HepG2 (cell line): ENCODE results near the gene AHCTF1. TPM values are rescaled to one million over a fixed set of nuclear protein-coding genes. Genes with fewer than 3 reads are reported as not detected.

Source experiments
- ATAC-seq: fragments of 200-7000 bp; cut with Tn5 transposase; 3 replicates; pipeline ENCODE4 v1.9.1; 2020; ENCODE audit warnings: mild to moderate bottlenecking, moderate library complexity
- BruUV-seq: library from RNA; stranded (reverse); fragments of 400-500 nt; replicated peaks from 2 replicates; lab custom pipeline; 2021; lab: Mats Ljungman, UMichigan
- CTCF ChIA-PET: fragments of 300-600 bp; formaldehyde crosslinking; extraction: SDS; loops from one replicate; lab custom pipeline; 2021; ENCODE audit warnings: low total read pairs, inconsistent platforms, low intra/inter-chr PET ratio; lab: Yijun Ruan, JAX
- POLR2A ChIA-PET: fragments of 350-600 bp; sonication (Branson Sonifier 250); formaldehyde crosslinking; loops from one replicate; lab custom pipeline; 2020; ENCODE audit warnings: antibody characterized with exemption, inconsistent platforms; lab: Yijun Ruan, JAX
- DNase-seq: peaks from one replicate; pipeline ENCODE4 v3.0.0-alpha.2; 2015; ENCODE audit warnings: low spot score
- FAIRE-seq: peaks from 3 replicates; lab custom pipeline; 2011; peaks lifted over from hg19 to GRCh38; lab: Jason Lieb, UNC
- H2AFZ ChIP-seq: one replicate; pipeline ENCODE4 v1.6.1; 2011; ENCODE audit warnings: low read length, inconsistent platforms
- H3K27ac ChIP-seq: fragments of 300-600 bp; 3 replicates; pipeline ENCODE4 v1.8.0; 2011; ENCODE audit warnings: mixed run types, mild to moderate bottlenecking, mixed read lengths, low read length, inconsistent platforms; ENCODE audit not compliant: insufficient read depth; ENCODE audit errors: extremely low read length
- H3K27me3 ChIP-seq, 2 experiments: fragments of 200-600 bp in 1 of 2; 2 replicates in 1 of 2; 3 replicates in 1 of 2; pipeline versions ENCODE4 v1.6.0 to v1.8.0; 2011; ENCODE audit warnings: low read length in 2 of 2, mild to moderate bottlenecking in 2 of 2, moderate library complexity in 2 of 2, inconsistent platforms in 1 of 2; ENCODE audit not compliant: insufficient read depth in 2 of 2, control insufficient read depth in 1 of 2
- H3K36me3 ChIP-seq, 2 experiments: fragments of 200-600 bp in 1 of 2; replicated peaks in 1 of 2; 2 replicates in 1 of 2; 3 replicates in 1 of 2; pipeline versions ENCODE4 v1.5.1 to v1.8.0; 2011; ENCODE audit warnings: low read length in 2 of 2, inconsistent platforms in 1 of 2; ENCODE audit not compliant: insufficient read depth in 2 of 2, control insufficient read depth in 1 of 2
- H3K4me1 ChIP-seq: 2 replicates; pipeline ENCODE4 v1.5.1; 2012; ENCODE audit warnings: low read length, inconsistent platforms; ENCODE audit not compliant: insufficient read depth
- H3K4me2 ChIP-seq: 2 replicates; pipeline ENCODE4 v1.6.0; 2011; ENCODE audit warnings: low read depth, low read length, inconsistent platforms
- H3K4me3 ChIP-seq, 3 experiments: fragments of 200-600 bp in 1 of 3; sonication (generic), shearing (Covaris generic) in 1 of 3; replicated peaks in 1 of 3; 2 replicates each; pipeline ENCODE4 v1.5.1; 2011 to 2016; ENCODE audit warnings: low read length in 3 of 3, inconsistent platforms in 2 of 3, low read depth in 2 of 3, mild to moderate bottlenecking in 2 of 3, control low read depth in 1 of 3, mixed read lengths in 1 of 3; ENCODE audit not compliant: insufficient read depth in 1 of 3
- H3K79me2 ChIP-seq: one replicate; pipeline ENCODE4 v1.6.1; 2011; ENCODE audit warnings: low read length, inconsistent platforms; ENCODE audit not compliant: insufficient read depth
- H3K9ac ChIP-seq: 2 replicates; pipeline ENCODE4 v1.6.0; 2011; ENCODE audit warnings: mild to moderate bottlenecking, low read depth, low read length, inconsistent platforms; ENCODE audit not compliant: insufficient read depth
- H3K9me3 ChIP-seq: 2 replicates; pipeline ENCODE4 v1.5.1; 2012; ENCODE audit warnings: mild to moderate bottlenecking, low read length
- H4K20me1 ChIP-seq: 2 replicates; pipeline ENCODE4 v1.6.0; 2011; ENCODE audit warnings: inconsistent platforms, mild to moderate bottlenecking, low read length, moderate library complexity; ENCODE audit not compliant: insufficient read depth
- ATF7-NPFF ChIP-seq: sonication (generic); formaldehyde crosslinking; IDR thresholded peaks from 2 replicates; pipeline ENCODE4 v1.8.1; 2023; ENCODE audit warnings: mild to moderate bottlenecking, low read depth, missing genetic modification reagents, moderate library complexity
- CREM ChIP-seq, 2 experiments: sonication (generic) in 1 of 2; formaldehyde crosslinking in 1 of 2; IDR thresholded peaks; 2 replicates each; pipeline versions ENCODE4 v1.4.0 to v1.6.1; 2016 to 2020; ENCODE audit warnings: antibody characterized with exemption in 1 of 2, mild to moderate bottlenecking in 1 of 2, missing genetic modification reagents in 1 of 2
- KLF6 ChIP-seq: IDR thresholded peaks from 2 replicates; pipeline ENCODE4 v1.8.0; 2016; ENCODE audit warnings: missing biosample characterization, missing genetic modification reagents
- NFE2L2 ChIP-seq: fragments of 150-350 bp; IDR thresholded peaks from 2 replicates; pipeline ENCODE4 v1.6.1; 2014; ENCODE audit warnings: low read length
- WGBS: methylation state at CpG from one replicate; pipeline ENCODE4 v1.1.6; 2017; ENCODE audit warnings: low lambda C conversion rate; 5-methylcytosine and 5-hydroxymethylcytosine counted together
- in situ Hi-C: cut with HindIII; loops from 2 replicates; pipeline ENCODE4 v1.10.0; 2017; ENCODE audit warnings: low pct_unique_long_range_greater_than_20kb; ENCODE audit not compliant: extremely low pct_ligation_motif_present
- intact Hi-C: fragments of 100-400 bp; cut with micrococcal nuclease; formaldehyde crosslinking; loops from one replicate; pipeline ENCODE4 v1.10.0; 2022; ENCODE audit not compliant: unreplicated experiment
- polyA plus RNA-seq, 8 experiments: library from polyadenylated mRNA; depleted of rRNA in 3 of 8; stranded (reverse) in 7 of 8; unstranded in 1 of 8; fragments of >200 nt; fragmentation: Illumina TruSeq in 4 of 8; extraction: Trizol in 4 of 8; gene quantifications; 2 replicates each; pipeline versions ENCODE4 v1.2.1 to v1.2.3, GENCODE V29; 2011 to 2016; ENCODE audit warnings: low read depth in 4 of 8, missing spikeins in 1 of 8, mixed read lengths in 1 of 8; ENCODE audit not compliant: insufficient read depth in 1 of 8
- total RNA-seq, 5 experiments: library from RNA; depleted of rRNA; stranded (reverse); fragments of >200 nt; fragmentation: Illumina TruSeq; extraction: Trizol; gene quantifications; 2 replicates each; pipeline ENCODE4 v1.2.3, GENCODE V29; 2016; ENCODE audit warnings: low read depth in 1 of 5
- TF ChIP-seq, protein P1 (sequence below): sonication (generic); formaldehyde crosslinking; IDR thresholded peaks from 2 replicates; pipeline ENCODE4 v1.5.0; 2020; ENCODE audit warnings: mild to moderate bottlenecking, low read depth, missing genetic modification reagents, borderline replicate concordance
- TF ChIP-seq, protein P2 (sequence below): sonication (generic); formaldehyde crosslinking; conservative IDR thresholded peaks from 2 replicates; pipeline ENCODE4 v1.8.0; 2022; ENCODE audit warnings: low read depth, missing genetic modification reagents

AHCTF1 gene
- total and polyA plus RNA-seq, 2 of the 13 experiments (the other 11 are each of a cell fraction or from before 2014, with no cell fraction given): 16.6 to 45.9 TPM

DNA sequence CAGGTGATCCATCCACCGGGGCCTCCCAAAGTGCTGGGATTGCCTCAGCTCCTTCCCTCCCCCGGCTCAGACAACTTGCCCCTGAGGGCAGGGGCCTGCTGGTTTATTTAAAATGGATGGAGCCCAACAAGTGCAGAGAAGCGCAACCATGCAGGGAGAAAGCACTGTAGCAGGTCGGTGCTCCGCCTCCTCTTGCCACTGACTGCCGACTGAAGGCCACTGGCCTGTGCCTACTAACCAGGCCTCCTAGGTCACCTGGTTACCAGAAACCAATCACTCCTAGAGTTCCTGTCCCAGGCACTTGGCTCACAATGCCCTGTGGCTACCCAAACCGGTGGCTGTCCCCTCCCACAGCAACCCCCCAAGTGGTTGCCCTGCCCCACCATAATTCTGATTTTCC, 40.2 kb upstream of the AHCTF1 start:
- no peaks in the 10 kb centered on the region for H4K20me1 ChIP-seq
- TF ChIP-seq, protein P1, sequence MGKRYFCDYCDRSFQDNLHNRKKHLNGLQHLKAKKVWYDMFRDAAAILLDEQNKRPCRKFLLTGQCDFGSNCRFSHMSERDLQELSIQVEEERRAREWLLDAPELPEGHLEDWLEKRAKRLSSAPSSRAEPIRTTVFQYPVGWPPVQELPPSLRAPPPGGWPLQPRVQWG (CRISPR knock-in tag): no peak
- no peak for TF ChIP-seq NFE2L2
- no peak for TF ChIP-seq ATF7-NPFF (CRISPR knock-in tag)
- no peak for TF ChIP-seq KLF6 (CRISPR knock-in tag)
- TF ChIP-seq, protein P2, sequence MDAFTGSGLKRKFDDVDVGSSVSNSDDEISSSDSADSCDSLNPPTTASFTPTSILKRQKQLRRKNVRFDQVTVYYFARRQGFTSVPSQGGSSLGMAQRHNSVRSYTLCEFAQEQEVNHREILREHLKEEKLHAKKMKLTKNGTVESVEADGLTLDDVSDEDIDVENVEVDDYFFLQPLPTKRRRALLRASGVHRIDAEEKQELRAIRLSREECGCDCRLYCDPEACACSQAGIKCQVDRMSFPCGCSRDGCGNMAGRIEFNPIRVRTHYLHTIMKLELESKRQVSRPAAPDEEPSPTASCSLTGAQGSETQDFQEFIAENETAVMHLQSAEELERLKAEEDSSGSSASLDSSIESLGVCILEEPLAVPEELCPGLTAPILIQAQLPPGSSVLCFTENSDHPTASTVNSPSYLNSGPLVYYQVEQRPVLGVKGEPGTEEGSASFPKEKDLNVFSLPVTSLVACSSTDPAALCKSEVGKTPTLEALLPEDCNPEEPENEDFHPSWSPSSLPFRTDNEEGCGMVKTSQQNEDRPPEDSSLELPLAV: no peak
- TF ChIP-seq CREM (IDR thresholded peaks at IDR 0.05): no peak
- no peak for TF ChIP-seq CREM (CRISPR knock-in tag; IDR thresholded peaks at IDR 0.05)
- BruUV-seq: no TSS peak
- intact Hi-C loops (loop anchor here (1.0 kb wide), 1 partner anchor 65 kb away; no protein-coding TSS in a partner anchor), in situ Hi-C loops (no loop called here)
- no peaks in the 10 kb centered on the region for H3K36me3 ChIP-seq
- no peak overlapping the region for H3K27ac ChIP-seq
- ChIA-PET POLR2A (no interaction called here), CTCF (interaction anchor here (1.4 kb wide), 1 partner anchor 64 kb away, joined by 9 read pairs; no protein-coding TSS in a partner anchor)
- H3K4me3 ChIP-seq: no peak overlapping the region
- H3K9ac ChIP-seq: no peak overlapping the region
- WGBS: 88% methylated on average over 4 of the region's 7 CpGs
- no peaks in the 10 kb centered on the region for H3K79me2 ChIP-seq
- H3K9me3 ChIP-seq: peaks cover 20% of the 10 kb centered on the region; the same call in 1 of the 2 replicates
- no peak for FAIRE-seq
- H3K4me1 ChIP-seq: no peaks in the 10 kb centered on the region
- peak; percentile 48; the same call in 2 of the 3 replicates for ATAC-seq
- no peak overlapping the region for H2AFZ ChIP-seq
- DNase-seq: no peak
- H3K4me2 ChIP-seq: no peak overlapping the region
- H3K27me3 ChIP-seq: no peaks in the 10 kb centered on the region
